MV-4-11 (cell line): ENCODE measurements around the gene OR7G2.
"Not testable (repeated sequence)": the region's sequence is repeated elsewhere in the genome, so short reads cannot be mapped to it uniquely, and the experiment has no call there.

Experiments
- DNase-seq: peaks from one replicate; lab custom pipeline; 2025; lab: John Stamatoyannopoulos, UW

The OR7G2 gene

DNA sequence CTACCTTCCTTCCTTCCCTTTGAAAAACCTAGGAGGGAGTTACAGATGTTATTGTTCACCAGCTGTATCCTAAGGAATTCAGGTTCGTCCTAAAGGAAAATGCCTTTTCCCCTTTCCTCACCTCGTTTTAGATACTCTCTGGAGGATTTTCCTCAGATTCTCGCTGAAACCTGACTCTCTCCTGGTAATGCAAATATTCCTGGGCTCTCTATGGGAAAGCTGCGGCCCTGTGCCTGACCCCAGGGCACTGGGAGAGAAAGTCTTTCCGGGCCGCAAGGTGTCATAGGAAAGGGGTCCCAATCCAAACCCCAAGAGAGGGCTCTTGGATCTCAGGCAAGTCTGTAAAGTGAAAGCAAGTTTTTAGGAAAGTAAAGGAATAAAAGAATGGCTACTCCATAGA is 33.5 kb downstream of the OR7G2 start:
- no peak for DNase-seq

DNA sequence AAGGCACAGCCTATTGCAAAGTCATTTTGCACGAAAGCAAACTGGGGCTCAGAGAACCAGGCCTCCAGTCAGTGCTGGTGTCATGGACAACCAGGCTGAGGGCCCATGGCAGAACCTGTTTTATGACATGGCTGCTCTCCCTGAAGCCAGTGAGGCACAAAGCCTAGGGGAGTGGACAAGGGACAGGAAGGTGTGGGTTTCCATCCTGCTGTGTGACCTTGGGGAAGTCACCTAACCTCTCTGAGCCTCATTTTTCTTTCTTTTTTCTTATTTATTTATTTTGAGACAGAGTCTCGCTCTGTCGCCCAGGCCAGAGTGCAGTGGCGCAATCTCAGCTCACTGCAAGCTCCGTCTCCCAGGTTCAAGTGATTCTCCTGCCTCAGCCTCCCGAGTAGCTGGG is 35.6 kb downstream of the OR7G2 start:
- not testable (repeated sequence) for DNase-seq

DNA sequence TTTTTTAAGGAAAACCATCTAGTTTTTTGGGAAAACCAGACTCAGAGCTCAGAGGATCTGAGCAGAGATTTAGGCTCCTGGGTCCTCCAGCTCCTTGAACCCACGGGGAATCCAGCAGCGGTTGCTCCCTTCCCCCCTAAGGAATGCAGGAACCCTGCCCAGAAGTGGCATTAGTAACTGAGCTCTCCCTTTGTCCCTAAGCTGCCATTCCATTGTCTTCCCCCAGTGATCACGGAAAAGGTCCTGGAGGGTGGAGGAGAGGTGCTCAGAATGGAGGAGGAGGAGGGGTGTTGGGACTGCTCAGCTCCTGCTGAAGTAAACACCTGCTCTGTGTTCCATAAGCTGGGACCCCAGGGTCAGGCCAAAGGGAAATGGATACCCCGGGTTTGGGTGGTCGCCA is 37.2 kb downstream of the OR7G2 start:
- DNase-seq: no peak

DNA sequence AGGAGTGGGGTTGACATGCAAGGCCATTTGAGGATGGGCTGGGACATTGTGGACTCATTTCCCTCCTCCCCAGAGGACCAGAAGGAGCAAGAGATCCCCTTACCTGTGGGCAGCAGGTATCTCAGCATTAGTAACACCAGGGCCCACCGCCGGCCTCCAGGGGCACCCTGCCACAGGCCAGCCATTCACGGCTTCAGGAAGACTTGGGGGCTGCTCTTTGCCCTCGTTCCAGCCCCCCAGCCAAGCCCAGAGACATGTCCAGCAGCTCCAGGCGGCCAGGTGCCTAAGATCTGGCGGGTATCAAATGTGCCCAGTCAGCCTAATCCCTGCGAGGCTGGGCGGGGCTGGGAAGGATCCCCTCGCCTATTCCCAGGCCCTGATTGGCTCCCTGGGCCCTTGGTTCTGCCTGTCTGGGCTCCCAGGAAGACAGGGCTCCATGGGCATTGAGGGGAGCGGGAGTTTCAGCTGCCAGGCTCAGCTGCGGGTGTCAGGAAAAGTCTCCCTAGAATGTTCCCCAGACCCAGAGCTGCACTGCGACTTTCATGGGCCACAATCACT is 41.7 kb downstream of the OR7G2 start:
- DNase-seq: no peak

DNA sequence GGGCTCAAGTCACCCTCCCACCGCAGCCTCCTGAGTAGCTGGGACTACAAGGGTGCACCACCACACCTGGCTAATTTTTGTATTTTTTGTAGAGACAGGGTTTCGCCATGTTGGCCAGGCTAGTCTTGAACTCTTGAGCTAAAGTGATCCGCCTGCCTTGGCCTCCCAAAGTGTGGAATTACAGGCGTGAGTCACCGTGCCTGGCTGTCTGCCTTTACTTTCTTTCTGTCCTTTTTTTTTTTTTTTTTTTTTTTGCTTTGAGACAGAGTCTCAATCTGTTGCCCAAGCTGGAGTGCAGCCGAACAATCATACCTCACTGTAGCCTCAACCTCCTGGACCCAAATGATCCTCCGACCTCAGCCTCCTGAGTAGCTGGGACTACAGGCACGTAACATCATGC is 45.4 kb downstream of the OR7G2 start:
- DNase-seq: no peak

GRCh38 chr19:9060564-9061340 is 46.5 kb downstream of the OR7G2 start:
- DNase-seq: no peak

- peak; percentile 89 for DNase-seq
Measured at GRCh38 chr19:9058905-9059667, 48.2 kb downstream of the OR7G2 start.

- DNase-seq: no peak
Measured at GRCh38 chr19:9057505-9058258, 49.6 kb downstream of the OR7G2 start.

DNA sequence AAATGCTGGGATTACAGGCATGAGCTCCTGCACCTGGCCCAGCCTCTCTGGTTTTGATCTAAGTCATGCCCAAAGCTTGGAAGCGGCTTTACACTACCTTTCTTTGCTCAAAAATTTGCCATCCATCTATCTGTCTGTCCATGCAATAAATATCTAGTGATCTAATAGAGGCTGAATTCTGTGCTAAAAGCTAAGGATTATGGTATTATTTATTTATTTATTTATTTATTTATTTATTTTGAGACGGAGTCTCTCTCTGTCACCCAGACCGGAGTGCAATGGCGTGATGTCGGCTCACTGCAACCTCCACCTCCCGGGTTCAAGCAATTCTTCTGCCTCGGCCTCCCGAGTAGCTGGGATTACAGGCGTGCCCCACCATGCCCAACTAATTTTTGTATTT is 51.1 kb downstream of the OR7G2 start:
- not testable (repeated sequence) for DNase-seq

GRCh38 chr19:9054765-9055164 is 52.5 kb downstream of the OR7G2 start:
- DNase-seq: peak; percentile 26

DNA sequence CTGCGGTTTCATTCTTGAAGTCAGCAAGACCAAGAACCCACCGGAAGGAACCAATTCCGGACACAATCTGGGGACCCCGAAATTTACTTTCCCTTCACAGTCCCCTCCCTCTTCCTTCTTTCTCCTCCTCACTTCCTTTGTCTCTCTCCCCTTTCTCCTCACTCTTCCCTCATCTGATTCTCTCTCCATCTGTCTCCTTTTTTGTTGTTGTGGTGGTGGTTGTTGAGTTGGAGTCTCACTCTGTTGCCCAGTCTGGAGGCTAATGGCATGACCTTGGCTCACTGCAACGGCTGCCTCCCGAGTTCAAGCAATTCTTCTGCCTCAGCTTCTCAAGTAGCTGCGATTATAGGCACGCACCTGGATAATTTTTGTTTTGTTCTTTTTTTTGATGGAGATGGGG is 53.1 kb downstream of the OR7G2 start:
- DNase-seq: no peak

DNA sequence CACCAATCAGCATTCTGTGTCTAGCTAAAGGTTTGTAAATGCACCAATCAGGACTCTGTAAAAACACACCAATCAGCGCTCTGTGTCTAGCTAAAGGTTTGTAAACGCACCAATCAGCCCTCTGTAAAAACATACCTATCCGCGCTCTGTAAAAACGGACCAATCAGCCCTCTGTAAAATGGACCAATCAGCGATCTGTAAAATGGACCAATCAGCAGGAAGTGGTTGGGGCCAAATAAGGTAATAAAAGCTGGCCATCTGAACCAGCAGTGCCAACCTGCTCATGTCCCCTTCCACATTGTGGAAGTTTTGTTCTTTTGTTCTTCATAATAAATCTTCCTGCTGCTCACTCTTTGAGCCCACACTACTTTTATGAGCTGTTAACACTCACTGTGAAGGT is 53.6 kb downstream of the OR7G2 start:
- DNase-seq: not testable (repeated sequence)

- no peak for DNase-seq
Measured at GRCh38 chr19:9052894-9053293, 54.4 kb downstream of the OR7G2 start.
